ENCODE data around the gene MYCBP2. TPM values are rescaled to one million over a fixed set of nuclear protein-coding genes. Genes with fewer than 3 reads are reported as not detected.
"Not testable (repeated sequence)": the region's sequence is repeated elsewhere in the genome, so short reads cannot be mapped to it uniquely, and the experiment has no call there.

Gene MYCBP2
- total RNA-seq, 1 donor from 2014 or later: 37.4 TPM

DNA sequence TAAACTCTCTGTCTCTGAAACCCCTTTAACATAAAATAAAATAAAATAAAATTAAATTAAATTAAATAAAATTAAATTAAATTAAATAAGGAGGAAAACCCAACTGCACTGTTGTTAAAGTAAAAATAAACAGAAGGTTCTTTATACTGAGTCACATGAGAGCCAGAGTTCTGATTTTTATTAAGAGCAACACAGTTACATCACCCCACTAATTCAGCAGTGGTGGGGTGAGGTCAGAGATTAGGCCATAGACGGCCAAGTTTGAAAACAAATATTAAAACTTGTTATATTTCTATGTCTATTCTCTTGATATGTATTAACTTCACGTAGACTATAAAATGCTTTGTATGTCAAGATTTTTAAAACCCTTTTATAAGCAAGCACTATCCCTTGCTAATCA is 59.5 kb downstream of the MYCBP2 start:
- DNase-seq (ENCODE audit: low read depth): no peak
- Histone ChIP-seq H3K27me3 (ENCODE audit: control insufficient read depth, insufficient read depth, low read length) (no peaks in the 10 kb centered on the region), H3K36me3 (ENCODE audit: control insufficient read depth, insufficient read depth, low read length) (no peaks in the 10 kb centered on the region), H3K4me3 (ENCODE audit: low read depth, low read length) (no peak overlapping the region)
- TF ChIP-seq CTCF (IDR thresholded peaks at IDR 0.05; ENCODE audit: insufficient read depth, low read length, severe bottlenecking): no peak
- no peak for FAIRE-seq

GRCh38 chr13:77265336-77265735 is 61.6 kb downstream of the MYCBP2 start:
- Histone ChIP-seq H3K27me3 (ENCODE audit: control insufficient read depth, insufficient read depth, low read length) (no peaks in the 10 kb centered on the region), H3K36me3 (ENCODE audit: control insufficient read depth, insufficient read depth, low read length) (no peaks in the 10 kb centered on the region), H3K4me3 (ENCODE audit: low read depth, low read length) (no peak overlapping the region)
- DNase-seq (ENCODE audit: low read depth) (no peak), FAIRE-seq (no peak)
- TF ChIP-seq CTCF (IDR thresholded peaks at IDR 0.05; ENCODE audit: insufficient read depth, low read length, severe bottlenecking): no peak

DNA sequence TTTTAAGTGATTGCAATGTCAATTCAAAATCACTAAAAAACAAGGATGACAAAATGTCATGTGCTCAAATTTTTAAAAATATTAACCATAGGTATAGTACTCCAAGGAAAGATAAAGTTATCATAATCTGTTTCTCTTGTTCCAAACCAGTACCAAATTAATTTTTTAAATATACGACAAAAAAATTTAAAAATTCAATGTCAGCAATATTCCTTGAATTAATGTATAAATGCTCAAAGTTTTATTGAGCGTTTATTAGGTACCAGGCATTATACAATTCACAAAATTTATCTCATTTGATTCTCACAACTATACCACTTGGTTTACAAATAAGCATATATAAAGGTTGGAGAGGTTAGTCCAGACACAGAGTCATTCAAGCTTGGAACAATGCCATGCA is 64.7 kb downstream of the MYCBP2 start:
- DNase-seq (ENCODE audit: low read depth): no peak
- no peak for FAIRE-seq
- Histone ChIP-seq H3K36me3 (ENCODE audit: control insufficient read depth, insufficient read depth, low read length) (no peaks in the 10 kb centered on the region), H3K27me3 (ENCODE audit: control insufficient read depth, insufficient read depth, low read length) (no peaks in the 10 kb centered on the region), H3K4me3 (ENCODE audit: low read depth, low read length) (no peak overlapping the region)
- TF ChIP-seq CTCF (IDR thresholded peaks at IDR 0.05; ENCODE audit: insufficient read depth, low read length, severe bottlenecking): no peak

DNA sequence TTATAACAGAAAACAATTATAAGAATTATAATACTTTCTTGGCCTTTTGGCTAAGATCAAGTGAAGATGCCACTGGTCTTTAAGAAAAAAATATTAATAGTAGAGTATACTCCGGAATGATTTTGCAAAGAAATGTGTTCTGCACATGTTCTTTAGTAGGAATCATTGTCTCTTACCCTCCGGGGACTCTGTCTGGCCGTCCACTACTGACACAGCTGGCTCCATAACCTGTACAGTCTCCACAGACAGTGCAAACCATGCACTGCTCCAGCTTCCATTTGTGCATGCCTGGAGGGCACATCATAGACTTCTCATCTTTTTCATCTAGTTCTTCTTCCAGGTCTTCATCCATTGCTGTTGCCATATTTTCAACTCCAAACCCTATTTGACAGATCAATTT is 75.9 kb downstream of the MYCBP2 start:
- Histone ChIP-seq H3K36me3 (ENCODE audit: control insufficient read depth, insufficient read depth, low read length) (peaks cover 3% of the 10 kb centered on the region), H3K27me3 (ENCODE audit: control insufficient read depth, insufficient read depth, low read length) (no peaks in the 10 kb centered on the region), H3K4me3 (ENCODE audit: low read depth, low read length) (no peak overlapping the region)
- no peak for TF ChIP-seq CTCF (IDR thresholded peaks at IDR 0.05; ENCODE audit: insufficient read depth, low read length, severe bottlenecking)
- DNase-seq (ENCODE audit: low read depth): no peak
- FAIRE-seq: no peak

GRCh38 chr13:77245224-77245623 is 81.7 kb downstream of the MYCBP2 start:
- not testable (repeated sequence) for FAIRE-seq; H3K36me3 ChIP-seq (ENCODE audit: control insufficient read depth, insufficient read depth, low read length); DNase-seq (ENCODE audit: low read depth); H3K27me3 ChIP-seq (ENCODE audit: control insufficient read depth, insufficient read depth, low read length); H3K4me3 ChIP-seq (ENCODE audit: low read depth, low read length)

DNA sequence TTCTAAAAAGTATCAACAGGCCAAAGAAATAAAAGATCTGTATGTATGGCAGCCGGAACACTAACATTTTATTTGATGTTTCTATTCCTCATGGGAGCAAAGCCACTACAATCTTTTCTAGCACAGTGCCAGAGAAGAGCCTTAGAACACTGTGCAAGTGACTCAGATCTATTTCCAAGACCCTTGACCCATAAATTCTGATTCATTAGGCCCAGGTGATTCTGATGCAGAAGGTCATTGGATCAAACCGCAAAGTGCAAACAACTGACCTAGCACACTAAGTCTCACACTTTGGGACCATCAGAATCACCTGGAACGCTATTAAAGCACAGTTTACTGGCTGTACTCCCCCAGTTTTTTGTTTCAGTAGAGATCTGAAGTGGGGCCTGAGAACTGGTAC is 87.6 kb downstream of the MYCBP2 start:
- DNase-seq (ENCODE audit: low read depth) (peak; percentile 2), FAIRE-seq (no peak)
- H3K27me3 ChIP-seq (ENCODE audit: control insufficient read depth, insufficient read depth, low read length): no peaks in the 10 kb centered on the region
- no peak overlapping the region for H3K4me3 ChIP-seq (ENCODE audit: low read depth, low read length)
- no peak for TF ChIP-seq CTCF (IDR thresholded peaks at IDR 0.05; ENCODE audit: insufficient read depth, low read length, severe bottlenecking)
- H3K36me3 ChIP-seq (ENCODE audit: control insufficient read depth, insufficient read depth, low read length): peaks cover 1% of the 10 kb centered on the region

Data from bronchial epithelial cell (primary cell).